Left colon (tissue), 2 donors: ENCODE data around the gene SCFD2. TPM values are rescaled to one million over a fixed set of nuclear protein-coding genes. Genes with fewer than 3 reads are reported as not detected.
"Not testable (repeated sequence)": the region's sequence is repeated elsewhere in the genome, so short reads cannot be mapped to it uniquely, and the experiment has no call there.

ENCODE experiments used
- ATAC-seq: fragments of 200-7000 bp; cut with Tn5 transposase; one replicate; pipeline ENCODE4 v1.9.1; 2020; ENCODE audit warnings: mild to moderate bottlenecking, moderate library complexity
- DNase-seq, 2 donors: peaks; one replicate each; pipeline ENCODE4 v3.0.0-alpha.2; 2020
- intact Hi-C, 2 donors: fragments of 100-400 bp; cut with DNase I in 1 of 2; cut with micrococcal nuclease in 1 of 2; formaldehyde crosslinking; loops; one replicate each; pipeline versions ENCODE4 v1.11.2 to v1.14.0; 2022; cut with DNase I, micrococcal nuclease
- long read RNA-seq: library from polyadenylated mRNA; unstranded; transcript quantifications from one replicate; pipeline ENCODE4 v2.0.0, GENCODE V29; 2021
- total RNA-seq, 2 donors: library from RNA; stranded (reverse); fragmentation: NEBNext Ultra II Directional; extraction: Animal tissue kit (Norgen Biotek cat#: 25700); gene quantifications; one replicate each; pipeline ENCODE4 v1.2.1, GENCODE V29; 2021
- donor health status: DM: no; HTN: no; CAD: no.
- donor health status: DM: yes; HTN: yes; CAD: no.

SCFD2 gene
- 10 to 100 TPM; 11.1 to 15.8 TPM for total RNA-seq
- long read RNA-seq, partial matches to known transcripts = 0 of 7 reads
- long read RNA-seq, other reads (novel, unspliced or antisense) = 6 of 7 reads

- intact Hi-C loops = no loop called here
These were observed at the start of gene SCFD2 for GRCh38 chr4:53365486-53366300. Gene SCFD2 (minus strand): TSS chr4:53366061.

GRCh38 chr4:53409479-53409878, 43.6 kb upstream of the SCFD2 start:
- peak in 1 of 2 donors; percentile 9 for DNase-seq
- ATAC-seq, intact Hi-C loops: not testable (repeated sequence)

More at GRCh38 chr4:53365486-53366300, at the start of gene SCFD2:
- ATAC-seq (peak; percentile 100), DNase-seq (peak; percentile 98 to 99)

GRCh38 chr4:53380221-53380620, 14.4 kb upstream of the SCFD2 start:
- intact Hi-C loops = no loop called here
- DNase-seq (no peak), ATAC-seq (no peak)

- intact Hi-C loops = loop anchor here in 1 of 2 donors (5.0 kb wide), 1 partner anchor 329 kb away; no protein-coding TSS in a partner anchor
- no peak for DNase-seq
- ATAC-seq = no peak
These were observed 12.3 kb upstream of the SCFD2 start for GRCh38 chr4:53378171-53378482.

GRCh38 chr4:53377319-53378170, 11.7 kb upstream of the SCFD2 start, which contains the start of gene FIP1L1:
Gene FIP1L1 (plus strand): TSS chr4:53377641. CDS start chr4:53377839, 198 bp downstream.
- intact Hi-C loops = loop anchor here in 1 of 2 donors (5.0 kb wide), 1 partner anchor 330 kb away; no protein-coding TSS in a partner anchor
- ATAC-seq = peak; percentile 97
- DNase-seq = peak; percentile 94 to 98

- no peak for ATAC-seq
- no peak for DNase-seq
- intact Hi-C loops = loop anchor here in 1 of 2 donors (5.0 kb wide), 1 partner anchor 330 kb away; no protein-coding TSS in a partner anchor
These were observed 11.0 kb upstream of the SCFD2 start for GRCh38 chr4:53376900-53377299.

GRCh38 chr4:53374777-53375258, 9.0 kb upstream of the SCFD2 start:
- intact Hi-C loops = loop anchor here in 1 of 2 donors (5.0 kb wide), 1 partner anchor 332 kb away; no protein-coding TSS in a partner anchor
- no peak for DNase-seq
- ATAC-seq = no peak

- ATAC-seq = no peak
- intact Hi-C loops = no loop called here
- no peak for DNase-seq
These were observed 6.1 kb upstream of the SCFD2 start for GRCh38 chr4:53371843-53372521.

- DNase-seq = no peak
- ATAC-seq = no peak
- intact Hi-C loops = no loop called here
These were observed 5.2 kb upstream of the SCFD2 start for GRCh38 chr4:53371049-53371448.

- intact Hi-C loops = no loop called here
- no peak for DNase-seq
- no peak for ATAC-seq
These were observed 1.9 kb upstream of the SCFD2 start for GRCh38 chr4:53367721-53368120.

- DNase-seq (no peak), ATAC-seq (no peak)
- intact Hi-C loops = no loop called here
These were observed 448 bp upstream of the SCFD2 start for GRCh38 chr4:53366301-53366716.

- DNase-seq (peak; percentile 23 to 31), ATAC-seq (peak; percentile 34)
- intact Hi-C loops = no loop called here
These were observed 758 bp downstream of the SCFD2 start for GRCh38 chr4:53365121-53365485.

GRCh38 chr4:53364624-53365023, 1.2 kb downstream of the SCFD2 start:
- intact Hi-C loops = no loop called here
- ATAC-seq (no peak), DNase-seq (no peak)

GRCh38 chr4:53362093-53362492, 3.8 kb downstream of the SCFD2 start:
- ATAC-seq = no peak
- intact Hi-C loops = no loop called here
- DNase-seq = no peak

GRCh38 chr4:53361451-53361850, 4.4 kb downstream of the SCFD2 start:
- ATAC-seq (no peak), DNase-seq (no peak)
- intact Hi-C loops = no loop called here

- intact Hi-C loops = no loop called here
- DNase-seq = no peak
- no peak for ATAC-seq
These were observed 9.8 kb downstream of the SCFD2 start for GRCh38 chr4:53355930-53356521.

- DNase-seq (no peak), ATAC-seq (no peak)
- intact Hi-C loops = no loop called here
These were observed 11.7 kb downstream of the SCFD2 start for GRCh38 chr4:53354012-53354722.

GRCh38 chr4:53349091-53349491, 16.8 kb downstream of the SCFD2 start:
- intact Hi-C loops = no loop called here
- ATAC-seq (no peak), DNase-seq (no peak)
